ENCODE measurements around the gene NGF. TPM values are rescaled to one million over a fixed set of nuclear protein-coding genes. Genes with fewer than 3 reads are reported as not detected.

NGF gene
- polyA plus RNA-seq, 3 donors = not detected

GRCh38 chr1:115242543-115242942 is 95.5 kb downstream of the NGF start:
- no peaks in the 10 kb centered on the region for H4K20me1 ChIP-seq (ENCODE audit: insufficient read depth, low read length)
- no peaks in the 10 kb centered on the region for H3K79me2 ChIP-seq (ENCODE audit: insufficient read depth, low read length)
- no peak overlapping the region for H3K4me2 ChIP-seq (replicated peaks; ENCODE audit: extremely low read depth, low read length, poor library complexity, severe bottlenecking)
- H2AFZ ChIP-seq (ENCODE audit: insufficient read depth, low read depth, low read length, poor library complexity, severe bottlenecking) = no peak overlapping the region
- no CpG with 5 or more reads among the region's 1 CpG for WGBS (ENCODE audit: insufficient coverage)
- Mint-ChIP-seq H3K27me3 (ENCODE audit: low read depth in 3 of 3) (peaks cover 0 to 5% (median 4%) of the 10 kb centered on the region in 3 donors), H3K27ac (no peak overlapping the region), H3K4me1 (no peaks in the 10 kb centered on the region), H3K36me3 (no peaks in the 10 kb centered on the region), H3K4me3 (no peak overlapping the region), H3K9me3 (peaks cover 0 to 9% (median 6%) of the 10 kb centered on the region in 7 donors)
- no peak for TF ChIP-seq CTCF (IDR thresholded peaks at IDR 0.05)
- no peak overlapping the region for H3K4me3 ChIP-seq (replicated peaks in 1 of 3; ENCODE audit: low read depth in 2 of 3, low read length in 3 of 3)
- H3K4me1 ChIP-seq (ENCODE audit: control insufficient read depth in 1 of 2, insufficient read depth in 2 of 2, low read length in 2 of 2) = no peaks in the 10 kb centered on the region
- DNase-seq = no peak
- H3K9ac ChIP-seq (ENCODE audit: insufficient read depth, low read length, poor library complexity, severe bottlenecking) = no peak overlapping the region
- intact Hi-C loops (cut with micrococcal nuclease) = no loop called here
- H3K36me3 ChIP-seq (replicated peaks in 1 of 2; ENCODE audit: control insufficient read depth in 1 of 2, insufficient read depth in 2 of 2, low read length in 2 of 2) = no peaks in the 10 kb centered on the region
- H3K27ac ChIP-seq (ENCODE audit: low read depth in 1 of 2, low read length in 2 of 2) = no peak overlapping the region
- no peaks in the 10 kb centered on the region for H3K27me3 ChIP-seq (ENCODE audit: control insufficient read depth in 2 of 2, insufficient read depth in 2 of 2, low read length in 2 of 2)
- H3K9me3 ChIP-seq (replicated peaks in 1 of 2; ENCODE audit: control insufficient read depth in 1 of 2, insufficient read depth in 1 of 2, low read length in 2 of 2) = no peaks in the 10 kb centered on the region

- Histone ChIP-seq H3K4me1 (ENCODE audit: control insufficient read depth in 1 of 2, insufficient read depth in 2 of 2, low read length in 2 of 2) (no peaks in the 10 kb centered on the region), H2AFZ (ENCODE audit: insufficient read depth, low read depth, low read length, poor library complexity, severe bottlenecking) (no peak overlapping the region), H3K36me3 (replicated peaks in 1 of 2; ENCODE audit: control insufficient read depth in 1 of 2, insufficient read depth in 2 of 2, low read length in 2 of 2) (no peaks in the 10 kb centered on the region), H3K27me3 (ENCODE audit: control insufficient read depth in 2 of 2, insufficient read depth in 2 of 2, low read length in 2 of 2) (no peaks in the 10 kb centered on the region), H3K4me3 (replicated peaks in 1 of 3; ENCODE audit: low read depth in 2 of 3, low read length in 3 of 3) (no peak overlapping the region), H3K27ac (ENCODE audit: low read depth in 1 of 2, low read length in 2 of 2) (no peak overlapping the region), H3K4me2 (replicated peaks; ENCODE audit: extremely low read depth, low read length, poor library complexity, severe bottlenecking) (no peak overlapping the region), H4K20me1 (ENCODE audit: insufficient read depth, low read length) (no peaks in the 10 kb centered on the region), H3K9me3 (replicated peaks in 1 of 2; ENCODE audit: control insufficient read depth in 1 of 2, insufficient read depth in 1 of 2, low read length in 2 of 2) (no peaks in the 10 kb centered on the region), H3K9ac (ENCODE audit: insufficient read depth, low read length, poor library complexity, severe bottlenecking) (no peak overlapping the region), H3K79me2 (ENCODE audit: insufficient read depth, low read length) (no peaks in the 10 kb centered on the region)
- peaks cover 0 to 4% (median 3%) of the 10 kb centered on the region in 3 donors for H3K27me3 Mint-ChIP-seq (ENCODE audit: low read depth in 3 of 3)
- no peak for DNase-seq
- H3K36me3 Mint-ChIP-seq = no peaks in the 10 kb centered on the region
- 80% methylated on average over 1 of the region's 1 CpG for WGBS (ENCODE audit: insufficient coverage)
- H3K9me3 Mint-ChIP-seq = peaks cover 0 to 8% (median 6%) of the 10 kb centered on the region in 7 donors
- TF ChIP-seq CTCF (IDR thresholded peaks at IDR 0.05) = no peak
- intact Hi-C loops (cut with micrococcal nuclease) = no loop called here
- H3K4me3 Mint-ChIP-seq = no peak overlapping the region
- no peaks in the 10 kb centered on the region for H3K4me1 Mint-ChIP-seq
- no peak overlapping the region for H3K27ac Mint-ChIP-seq
Observed at GRCh38 chr1:115241309-115241708, 96.7 kb downstream of the NGF start.

Measured in CD14-positive monocyte (primary cell).